Activated CD8-positive, alpha-beta memory T cell treated with anti-CD3 and anti-CD28 coated beads, Interleukin-2, amount 10 ng/mL, durations not matched to agents 7 days and 5 days (primary cell): ENCODE data around the gene SLC34A1. TPM values are rescaled to one million over a fixed set of nuclear protein-coding genes. Genes with fewer than 3 reads are reported as not detected.

Experiments
- ATAC-seq: fragments of 150-1000 bp; cut with Tn5 transposase; one replicate; pipeline ENCODE4 v1.10.0; 2021; ENCODE audit warnings: moderate library complexity
- CTCF ChIA-PET: fragments of 350-600 bp; sonication (Branson Sonifier 250); formaldehyde crosslinking; loops from one replicate; lab custom pipeline; 2021; ENCODE audit warnings: antibody characterized with exemption; lab: Charles Lee
- DNase-seq: peaks from one replicate; pipeline ENCODE4 v3.0.0-alpha.2; 2020
- H3K27ac Mint-ChIP-seq: one replicate; pipeline ENCODE4 v1.8.0; 2021; ENCODE audit warnings: mild to moderate bottlenecking, mixed read lengths
- H3K27me3 Mint-ChIP-seq: one replicate; pipeline ENCODE4 v1.8.0; 2021; ENCODE audit warnings: mixed read lengths
- H3K36me3 Mint-ChIP-seq: one replicate; pipeline ENCODE4 v1.8.0; 2021; ENCODE audit warnings: mild to moderate bottlenecking, mixed read lengths
- H3K4me1 Mint-ChIP-seq: one replicate; pipeline ENCODE4 v1.8.0; 2021; ENCODE audit warnings: mixed read lengths
- H3K4me3 Mint-ChIP-seq: one replicate; pipeline ENCODE4 v1.8.0; 2021; ENCODE audit warnings: mild to moderate bottlenecking, moderate library complexity, mixed read lengths
- H3K9me3 Mint-ChIP-seq: one replicate; pipeline ENCODE4 v1.8.0; 2022; ENCODE audit warnings: low read depth, mixed read lengths
- total RNA-seq, 2 experiments: library from RNA; stranded (reverse); gene quantifications; one replicate each; pipeline ENCODE4 v1.2.3, GENCODE V29; 2021

SLC34A1 gene
- total RNA-seq, 2 experiments from 2014 or later = 0.19 to 0.85 TPM

- Mint-ChIP-seq H3K27me3 (no peaks in the 10 kb centered on the region), H3K27ac (no peak overlapping the region), H3K4me3 (no peak overlapping the region), H3K36me3 (peaks cover 31% of the 10 kb centered on the region), H3K9me3 (no peaks in the 10 kb centered on the region), H3K4me1 (peaks cover 67% of the 10 kb centered on the region)
- CTCF ChIA-PET = interaction anchor here (1.4 to 22.1 kb wide), 3 partner anchors 20 to 89 kb away, joined by 3 to 405 read pairs (median 10); partner anchors contain the start of gene SLC34A1
- ATAC-seq = no peak
- no peak for DNase-seq
Measured at GRCh38 chr5:177365845-177366527, 18.2 kb upstream of the SLC34A1 start.

- DNase-seq (no peak), ATAC-seq (no peak)
- H3K4me3 Mint-ChIP-seq = no peak overlapping the region
- H3K9me3 Mint-ChIP-seq = no peaks in the 10 kb centered on the region
- peaks cover 66% of the 10 kb centered on the region for H3K4me1 Mint-ChIP-seq
- peaks cover 35% of the 10 kb centered on the region for H3K36me3 Mint-ChIP-seq
- CTCF ChIA-PET = interaction anchor here (1.4 to 22.1 kb wide), 4 partner anchors 9 to 88 kb away, joined by 3 to 405 read pairs (median 9); partner anchors contain the start of genes RGS14 and SLC34A1
- no peaks in the 10 kb centered on the region for H3K27me3 Mint-ChIP-seq
- no peak overlapping the region for H3K27ac Mint-ChIP-seq
Measured at GRCh38 chr5:177366528-177367322, 17.5 kb upstream of the SLC34A1 start.

- ATAC-seq = no peak
- no peak overlapping the region for H3K4me3 Mint-ChIP-seq
- no peaks in the 10 kb centered on the region for H3K9me3 Mint-ChIP-seq
- H3K27ac Mint-ChIP-seq = no peak overlapping the region
- H3K4me1 Mint-ChIP-seq = peaks cover 66% of the 10 kb centered on the region
- CTCF ChIA-PET = interaction anchor here (1.5 to 22.1 kb wide), 4 partner anchors 9 to 88 kb away, joined by 8 to 405 read pairs (median 58); partner anchors contain the start of genes PFN3, RGS14 and SLC34A1
- H3K36me3 Mint-ChIP-seq = peaks cover 34% of the 10 kb centered on the region
- no peak for DNase-seq
- no peaks in the 10 kb centered on the region for H3K27me3 Mint-ChIP-seq
Measured at GRCh38 chr5:177367323-177367848, 16.8 kb upstream of the SLC34A1 start.

DNA sequence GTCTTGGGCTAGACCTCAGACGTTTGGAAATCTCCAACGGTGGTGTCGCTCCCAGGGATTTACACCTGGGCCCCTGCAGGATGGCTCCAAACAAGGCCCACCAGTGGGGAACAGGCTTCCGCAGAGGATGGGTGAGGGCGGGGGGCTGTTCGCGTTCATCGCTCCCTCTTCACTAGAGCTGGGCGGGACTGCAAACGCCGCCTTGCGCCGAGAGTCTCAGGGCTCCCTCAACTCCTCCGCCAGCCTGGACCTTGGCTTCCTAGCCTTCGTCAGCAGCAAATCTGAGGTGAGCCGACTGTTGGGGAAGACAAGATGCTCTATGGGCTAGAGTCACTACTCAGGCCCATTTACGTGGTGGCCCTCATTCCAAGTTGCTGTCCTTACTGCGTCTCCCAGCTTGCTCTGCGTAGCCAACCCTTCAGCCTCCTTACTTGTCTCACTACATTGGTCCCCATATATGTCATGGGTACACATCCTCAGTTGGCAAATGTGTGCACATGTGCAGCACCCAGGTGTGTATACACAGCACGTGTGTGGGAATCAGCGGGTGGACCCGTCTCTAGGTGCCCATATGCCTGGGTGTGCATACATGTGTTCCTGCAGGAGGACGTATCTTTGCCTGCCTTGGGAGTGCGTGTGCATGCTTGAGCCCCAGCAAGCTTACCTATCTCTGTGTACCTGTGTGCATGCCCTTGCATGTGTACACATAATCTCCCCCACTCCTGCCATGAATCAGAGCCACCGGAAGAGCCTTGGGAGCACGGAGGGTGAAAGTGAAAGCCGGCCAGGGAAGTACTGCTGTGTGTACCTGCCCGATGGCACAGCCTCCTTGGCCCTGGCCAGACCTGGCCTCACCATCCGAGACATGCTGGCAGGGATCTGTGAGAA is 16.0 kb upstream of the SLC34A1 start:
- Mint-ChIP-seq H3K36me3 (peaks cover 37% of the 10 kb centered on the region), H3K27me3 (no peaks in the 10 kb centered on the region), H3K4me1 (peaks cover 67% of the 10 kb centered on the region), H3K4me3 (no peak overlapping the region), H3K9me3 (no peaks in the 10 kb centered on the region), H3K27ac (no peak overlapping the region)
- CTCF ChIA-PET = interaction anchor here (1.0 to 22.1 kb wide), 13 partner anchors 9 to 254 kb away, joined by 3 to 405 read pairs (median 8); partner anchors contain the start of genes MXD3, PFN3, RGS14 and SLC34A1
- no peak for ATAC-seq
- no peak for DNase-seq

GRCh38 chr5:177368869-177369644 is 15.2 kb upstream of the SLC34A1 start:
- peaks cover 37% of the 10 kb centered on the region for H3K36me3 Mint-ChIP-seq
- no peaks in the 10 kb centered on the region for H3K27me3 Mint-ChIP-seq
- CTCF ChIA-PET = interaction anchor here (0.6 to 22.1 kb wide), 13 partner anchors 10 to 255 kb away, joined by 3 to 405 read pairs (median 4); partner anchors contain the start of genes MXD3, PFN3, RGS14 and SLC34A1
- DNase-seq (no peak), ATAC-seq (no peak)
- no peak overlapping the region for H3K4me3 Mint-ChIP-seq
- H3K9me3 Mint-ChIP-seq = no peaks in the 10 kb centered on the region
- peak overlapping the region; percentile 49 for H3K27ac Mint-ChIP-seq
- peaks cover 66% of the 10 kb centered on the region for H3K4me1 Mint-ChIP-seq

- no peak for DNase-seq
- H3K27ac Mint-ChIP-seq = peak overlapping the region; percentile 49
- H3K36me3 Mint-ChIP-seq = peaks cover 34% of the 10 kb centered on the region
- CTCF ChIA-PET = interaction anchor here (0.6 to 22.1 kb wide), 19 partner anchors 7 to 256 kb away, joined by 3 to 405 read pairs (median 4); partner anchors contain the start of genes LMAN2, MXD3, PFN3 and RGS14
- no peak overlapping the region for H3K4me3 Mint-ChIP-seq
- peaks cover 62% of the 10 kb centered on the region for H3K4me1 Mint-ChIP-seq
- no peaks in the 10 kb centered on the region for H3K27me3 Mint-ChIP-seq
- no peaks in the 10 kb centered on the region for H3K9me3 Mint-ChIP-seq
- ATAC-seq = no peak
Measured at GRCh38 chr5:177369645-177370440, 14.4 kb upstream of the SLC34A1 start.

DNA sequence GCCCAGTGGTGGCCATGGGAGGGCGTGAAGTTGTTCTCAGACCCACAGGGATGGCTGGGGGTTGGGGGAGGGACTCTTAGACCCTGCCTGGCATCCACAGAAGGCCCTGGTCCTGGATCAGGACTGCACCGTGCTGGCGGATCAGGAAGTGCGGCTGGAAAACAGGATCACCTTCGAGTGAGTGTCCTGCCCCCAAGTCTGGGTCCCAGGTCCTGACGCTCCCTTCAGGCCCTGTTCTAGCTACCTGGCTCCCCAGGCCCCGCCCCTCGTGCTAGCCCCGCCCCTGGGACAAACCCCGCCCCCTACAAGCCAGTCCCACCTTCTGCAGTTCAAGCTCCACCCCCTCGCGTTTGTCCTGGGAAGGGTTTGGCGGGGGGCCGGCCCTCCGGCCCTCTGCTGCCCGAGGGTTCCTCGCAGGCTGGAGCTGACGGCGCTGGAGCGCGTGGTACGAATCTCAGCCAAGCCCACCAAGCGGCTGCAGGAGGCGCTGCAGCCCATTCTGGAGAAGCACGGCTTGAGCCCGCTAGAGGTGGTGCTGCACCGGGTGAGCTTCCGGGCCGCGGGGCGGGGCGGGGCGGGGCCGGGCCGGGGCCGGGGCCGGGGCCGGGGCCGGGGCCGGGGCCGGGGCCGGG is 13.6 kb upstream of the SLC34A1 start:
- Mint-ChIP-seq H3K27me3 (no peaks in the 10 kb centered on the region), H3K4me1 (peaks cover 56% of the 10 kb centered on the region), H3K36me3 (peaks cover 33% of the 10 kb centered on the region), H3K4me3 (peak overlapping the region; percentile 53), H3K9me3 (no peaks in the 10 kb centered on the region), H3K27ac (no peak overlapping the region)
- CTCF ChIA-PET = interaction anchor here (0.8 to 22.1 kb wide), 15 partner anchors 8 to 125 kb away, joined by 3 to 405 read pairs (median 7); partner anchors contain the start of genes LMAN2, MXD3, PFN3 and RGS14
- ATAC-seq (peak; percentile 83), DNase-seq (peak; percentile 77)

DNA sequence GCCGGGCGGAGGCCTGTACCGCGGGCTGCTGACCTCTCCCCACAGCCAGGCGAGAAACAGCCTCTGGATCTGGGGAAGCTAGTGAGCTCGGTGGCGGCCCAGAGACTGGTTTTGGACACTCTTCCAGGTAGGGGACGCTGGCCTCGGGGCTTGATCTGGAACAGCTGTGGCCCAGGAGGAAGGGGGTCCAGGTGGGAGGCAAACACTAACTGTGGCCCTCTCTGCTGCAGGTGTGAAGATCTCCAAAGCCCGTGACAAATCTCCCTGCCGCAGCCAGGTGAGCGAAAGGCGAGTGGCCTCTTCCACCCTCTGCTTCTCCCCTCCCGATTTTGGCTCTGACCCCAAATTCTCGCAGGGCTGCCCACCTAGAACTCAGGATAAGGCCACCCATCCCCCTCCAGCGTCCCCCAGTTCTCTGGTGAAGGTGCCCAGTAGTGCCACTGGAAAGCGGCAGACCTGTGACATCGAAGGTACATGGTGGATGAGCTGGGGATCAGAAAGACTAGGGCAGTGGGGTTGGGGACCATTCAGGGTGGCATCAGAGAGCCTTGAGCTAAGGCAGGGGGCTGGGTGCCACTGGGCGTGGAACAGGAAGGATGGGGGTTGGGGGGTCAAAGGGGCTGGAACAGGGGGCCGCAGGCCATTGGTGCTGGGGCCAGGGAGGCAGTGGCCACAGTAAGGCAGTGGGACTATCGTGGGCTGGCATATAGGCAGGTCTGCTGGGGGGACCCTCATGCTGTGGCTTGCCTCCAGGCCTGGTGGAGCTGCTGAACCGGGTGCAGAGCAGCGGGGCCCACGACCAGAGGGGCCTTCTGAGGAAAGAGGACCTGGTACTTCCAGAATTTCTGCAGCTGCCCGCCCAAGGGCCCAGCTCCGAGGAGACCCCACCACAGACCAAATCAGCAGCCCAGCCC is 12.9 kb upstream of the SLC34A1 start:
- Mint-ChIP-seq H3K36me3 (peaks cover 30% of the 10 kb centered on the region), H3K4me3 (peak overlapping the region; percentile 57), H3K27ac (peak overlapping the region; percentile 87), H3K27me3 (no peaks in the 10 kb centered on the region), H3K9me3 (no peaks in the 10 kb centered on the region), H3K4me1 (peaks cover 50% of the 10 kb centered on the region)
- ATAC-seq (no peak), DNase-seq (no peak)
- CTCF ChIA-PET = interaction anchor here (0.6 to 22.1 kb wide), 17 partner anchors 12 to 125 kb away, joined by 3 to 405 read pairs (median 7); partner anchors contain the start of genes LMAN2, MXD3, PFN3 and RGS14

GRCh38 chr5:177372034-177372896 is 12.0 kb upstream of the SLC34A1 start:
- Mint-ChIP-seq H3K4me1 (peaks cover 48% of the 10 kb centered on the region), H3K27ac (peak overlapping the region; percentile 87), H3K27me3 (no peaks in the 10 kb centered on the region), H3K36me3 (peaks cover 26% of the 10 kb centered on the region), H3K9me3 (no peaks in the 10 kb centered on the region), H3K4me3 (peak overlapping the region; percentile 33)
- DNase-seq (peak; percentile 56), ATAC-seq (peak; percentile 38)
- CTCF ChIA-PET = interaction anchor here (0.6 to 22.1 kb wide), 14 partner anchors 9 to 121 kb away, joined by 3 to 405 read pairs (median 6); partner anchors contain the start of genes LMAN2, MXD3, PFN3 and RGS14
